ENCODE results near the gene FER.

DNA sequence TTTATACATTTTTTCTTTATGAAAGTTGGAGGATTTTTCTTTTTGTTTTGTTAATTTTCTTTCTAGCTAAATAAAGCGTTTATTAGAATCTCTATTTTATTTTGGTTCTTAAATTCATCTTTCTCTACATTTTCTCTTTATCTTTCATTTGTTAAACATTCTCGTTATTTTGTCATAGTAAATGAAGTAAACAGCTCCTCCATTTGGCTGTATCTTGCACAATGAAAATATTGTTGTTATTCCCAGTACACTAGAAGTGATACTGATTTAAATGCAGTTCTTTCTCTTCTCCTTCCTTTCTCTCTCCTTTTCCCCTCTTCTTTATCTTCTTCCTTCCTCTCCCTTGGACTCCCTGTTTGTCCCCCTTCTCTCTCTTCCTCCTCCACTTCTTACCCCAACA lies 88.8 kb downstream of the FER start:
- no peak for TF ChIP-seq CTCF (IDR thresholded peaks at IDR 0.05)
- no peak for TF ChIP-seq MAX (IDR thresholded peaks at IDR 0.05; ENCODE audit: low read depth)
- TF ChIP-seq SIN3A (IDR thresholded peaks at IDR 0.05; ENCODE audit: borderline replicate concordance, low read depth, low read length) = no peak
- TF ChIP-seq RFX5 (IDR thresholded peaks at IDR 0.05; ENCODE audit: low read length) = no peak
- TF ChIP-seq EP300 (IDR thresholded peaks at IDR 0.05; ENCODE audit: borderline replicate concordance in 1 of 2, low read depth in 1 of 2, low read length in 1 of 2) = no peak
- no peak for TF ChIP-seq RCOR1 (IDR thresholded peaks at IDR 0.05; ENCODE audit: low read length)
- TF ChIP-seq RAD21 (IDR thresholded peaks at IDR 0.05; ENCODE audit: low read length) = no peak
- no peak for TF ChIP-seq USF1 (IDR thresholded peaks at IDR 0.05; ENCODE audit: borderline replicate concordance, low read depth)
- TF ChIP-seq MXI1 (IDR thresholded peaks at IDR 0.05; ENCODE audit: low read depth, low read length) = no peak
- no peak for TF ChIP-seq IRF3 (IDR thresholded peaks at IDR 0.05; ENCODE audit: low read depth, low read length)
- no peak for TF ChIP-seq CHD2 (IDR thresholded peaks at IDR 0.05; ENCODE audit: low read length, partially characterized antibody)
